Gastroesophageal sphincter (tissue), 4 donors: ENCODE results near the gene SLC25A10. TPM values are rescaled to one million over a fixed set of nuclear protein-coding genes. Genes with fewer than 3 reads are reported as not detected.

Source experiments
- ATAC-seq: fragments of 150-250 bp; one replicate; pipeline ENCODE4 v1.9.1; 2016; ENCODE audit warnings: mild to moderate bottlenecking, moderate library complexity
- H3K27ac ChIP-seq, 4 donors: fragments of 200-600 bp; sonication (generic) in 3 of 4; 1 replicate in 3 of 4; 2 replicates in 1 of 4; pipeline ENCODE4 v1.5.1; 2016 to 2019
- H3K27me3 ChIP-seq: fragments of 200-600 bp; sonication (generic); one replicate; pipeline ENCODE4 v1.5.1; 2019
- H3K36me3 ChIP-seq, 2 donors: fragments of 200-600 bp; sonication (generic); one replicate each; pipeline ENCODE4 v1.5.1; 2019; ENCODE audit warnings: control low read depth in 1 of 2
- H3K4me1 ChIP-seq, 3 donors: fragments of 200-600 bp; sonication (generic); 1 replicate in 2 of 3; 2 replicates in 1 of 3; pipeline ENCODE4 v1.5.1; 2016 to 2019; ENCODE audit warnings: control low read depth in 2 of 3
- H3K4me3 ChIP-seq, 2 donors: fragments of 200-600 bp; sonication (generic); one replicate each; pipeline ENCODE4 v1.5.1; 2019; ENCODE audit warnings: mild to moderate bottlenecking in 1 of 2, moderate library complexity in 1 of 2
- H3K9me3 ChIP-seq, 3 donors: fragments of 200-600 bp; sonication (generic); one replicate each; pipeline ENCODE4 v1.5.1; 2017 to 2019; ENCODE audit warnings: control low read depth in 2 of 3
- CTCF ChIP-seq, 4 experiments: fragments of 200-600 bp in 2 of 4; fragments of 450-650 bp in 2 of 4; sonication (generic) in 1 of 4; IDR thresholded peaks; one replicate each; pipeline ENCODE4 v1.5.1; 2017 to 2019; ENCODE audit warnings: antibody characterized with exemption in 4 of 4, mild to moderate bottlenecking in 2 of 4, moderate library complexity in 2 of 4
- EP300 ChIP-seq: sonication (generic); formaldehyde crosslinking; IDR thresholded peaks from one replicate; pipeline ENCODE4 v1.6.1; 2017; ENCODE audit warnings: antibody characterized with exemption, mild to moderate bottlenecking
- POLR2A ChIP-seq, 2 donors: fragments of 450-650 bp; IDR thresholded peaks; one replicate each; pipeline ENCODE4 v1.6.1; 2017; ENCODE audit warnings: antibody characterized with exemption in 2 of 2, mild to moderate bottlenecking in 2 of 2, moderate library complexity in 1 of 2
- POLR2AphosphoS5 ChIP-seq: sonication (generic); formaldehyde crosslinking; IDR thresholded peaks from one replicate; pipeline ENCODE4 v1.6.1; 2017; ENCODE audit warnings: antibody characterized with exemption
- WGBS, 2 donors: methylation state at CpG; one replicate each; pipeline ENCODE4 v1.1.5; 2018; ENCODE audit warnings: low coverage in 1 of 2; 5-methylcytosine and 5-hydroxymethylcytosine counted together
- total RNA-seq, 4 donors: library from RNA; depleted of rRNA; stranded (reverse); fragments of >200 nt; gene quantifications; one replicate each; pipeline ENCODE4 v1.1.0, GENCODE V29; 2016

The SLC25A10 gene
- total RNA-seq, 4 donors from 2014 or later, result 3.0 to 8.8 (median 5.0) TPM

- TF ChIP-seq POLR2A (IDR thresholded peaks at IDR 0.05), result no peak
- TF ChIP-seq EP300, result no peak
- TF ChIP-seq POLR2AphosphoS5, result no peak
- TF ChIP-seq CTCF (IDR thresholded peaks at IDR 0.05), result no peak
- 51 to 54% methylated on average over 11 of the region's 12 CpGs for WGBS, 2 donors
These were observed 11.6 kb downstream of the SLC25A10 start for GRCh38 chr17:81723651-81724209.

GRCh38 chr17:81725439-81725838 lies 13.4 kb downstream of the SLC25A10 start:
- Histone ChIP-seq H3K27me3 (peaks cover 77% of the 10 kb centered on the region), H3K27ac (no peak overlapping the region), H3K4me3 (no peak overlapping the region), H3K9me3 (no peaks in the 10 kb centered on the region), H3K36me3 (no peaks in the 10 kb centered on the region), H3K4me1 (peaks cover 0 to 21% (median 5%) of the 10 kb centered on the region in 3 donors)
- TF ChIP-seq CTCF (IDR thresholded peaks at IDR 0.05), result no peak
- 55 to 69% methylated on average over 2 to 7 of the region's 9 CpGs for WGBS, 2 donors
- no peak for ATAC-seq

More at GRCh38 chr17:81723651-81724209, 11.6 kb downstream of the SLC25A10 start:
- peaks cover 0 to 21% (median 5%) of the 10 kb centered on the region in 3 donors for H3K4me1 ChIP-seq
- no peak overlapping the region for H3K4me3 ChIP-seq
- H3K9me3 ChIP-seq, result no peaks in the 10 kb centered on the region
- no peak overlapping the region for H3K27ac ChIP-seq
- peaks cover 60% of the 10 kb centered on the region for H3K27me3 ChIP-seq
- ATAC-seq, result no peak
- H3K36me3 ChIP-seq, result peaks cover 0 to 10% of the 10 kb centered on the region in 2 donors

- Histone ChIP-seq H3K9me3 (no peaks in the 10 kb centered on the region), H3K36me3 (no peaks in the 10 kb centered on the region), H3K27ac (no peak overlapping the region), H3K27me3 (peaks cover 83% of the 10 kb centered on the region), H3K4me1 (peaks cover 0 to 21% (median 5%) of the 10 kb centered on the region in 3 donors), H3K4me3 (no peak overlapping the region)
- no peak for ATAC-seq
- TF ChIP-seq POLR2AphosphoS5 (no peak), EP300 (no peak), POLR2A (IDR thresholded peaks at IDR 0.05) (no peak), CTCF (IDR thresholded peaks at IDR 0.05) (no peak)
- WGBS, 2 donors, result 29 to 60% methylated on average over 5 to 9 of the region's 9 CpGs
These were observed 13.9 kb downstream of the SLC25A10 start for GRCh38 chr17:81726004-81726403.

- no peak overlapping the region for H3K4me3 ChIP-seq
- H3K27me3 ChIP-seq, result peaks cover 90% of the 10 kb centered on the region
- ATAC-seq, result no peak
- 92 to 96% methylated on average over 11 of the region's 23 CpGs for WGBS, 2 donors
- H3K27ac ChIP-seq, result no peak overlapping the region
- TF ChIP-seq CTCF (IDR thresholded peaks at IDR 0.05) (no peak), EP300 (no peak), POLR2AphosphoS5 (no peak), POLR2A (IDR thresholded peaks at IDR 0.05) (no peak)
- H3K9me3 ChIP-seq, result no peaks in the 10 kb centered on the region
- no peaks in the 10 kb centered on the region for H3K36me3 ChIP-seq
- peaks cover 0 to 15% (median 5%) of the 10 kb centered on the region in 3 donors for H3K4me1 ChIP-seq
These were observed 15.4 kb downstream of the SLC25A10 start for GRCh38 chr17:81727324-81728031.
